PC-3 (cell line): ENCODE measurements around the gene PPP1R12A. TPM values are rescaled to one million over a fixed set of nuclear protein-coding genes. Genes with fewer than 3 reads are reported as not detected.

Source experiments
- ATAC-seq: fragments of 200-7000 bp; cut with Tn5 transposase; 2 replicates; pipeline ENCODE4 v1.9.1; 2020; ENCODE audit warnings: mild to moderate bottlenecking, moderate library complexity
- BruUV-seq: library from RNA; stranded (reverse); fragments of 400-500 nt; replicated peaks from 2 replicates; lab custom pipeline; 2021; lab: Mats Ljungman, UMichigan
- CTCF ChIA-PET: fragments of 300-600 bp; sonication (Branson Sonifier 250); formaldehyde crosslinking; loops from one replicate; lab custom pipeline; 2022; ENCODE audit warnings: antibody characterized with exemption; lab: Charles Lee
- POLR2A ChIA-PET: fragments of 300-600 bp; sonication (Branson Sonifier 250); formaldehyde crosslinking; loops from one replicate; lab custom pipeline; 2022; ENCODE audit warnings: antibody characterized with exemption; ENCODE audit not compliant: unreplicated experiment; lab: Charles Lee
- DNase-seq: peaks from one replicate; pipeline ENCODE4 v3.0.0-alpha.2; 2015
- H2AFZ ChIP-seq: fragments of 300-600 bp; sonication (generic); 2 replicates; pipeline ENCODE4 v1.6.0; 2016; ENCODE audit warnings: antibody characterized with exemption, low read length
- H3F3A ChIP-seq: fragments of 300-600 bp; sonication (generic); one replicate; pipeline ENCODE4 v1.6.0; 2017; ENCODE audit warnings: antibody characterized with exemption, low read length, control low read depth, mild to moderate bottlenecking; ENCODE audit not compliant: unreplicated experiment
- H3K27ac ChIP-seq: fragments of 300-600 bp; sonication (generic); 2 replicates; pipeline ENCODE4 v1.5.1; 2016; ENCODE audit warnings: mild to moderate bottlenecking, low read length
- H3K27me3 ChIP-seq: fragments of 300-600 bp; sonication (generic); 2 replicates; pipeline ENCODE4 v1.6.1; 2016; ENCODE audit warnings: low read length, mixed read lengths
- H3K36me3 ChIP-seq: fragments of 300-600 bp; sonication (generic); 2 replicates; pipeline ENCODE4 v1.6.1; 2016; ENCODE audit warnings: low read depth, mixed run types, low read length, mixed read lengths
- H3K4me1 ChIP-seq: fragments of 300-600 bp; sonication (generic); 2 replicates; pipeline ENCODE4 v1.5.1; 2016; ENCODE audit warnings: low read length; ENCODE audit not compliant: insufficient read depth
- H3K4me2 ChIP-seq: fragments of 300-600 bp; sonication (generic); 2 replicates; pipeline ENCODE4 v1.6.0; 2016; ENCODE audit warnings: low read length
- H3K4me3 ChIP-seq: fragments of 300-600 bp; sonication (generic); 2 replicates; pipeline ENCODE4 v1.5.1; 2016; ENCODE audit warnings: mild to moderate bottlenecking, low read length, mixed read lengths
- H3K79me2 ChIP-seq: fragments of 300-600 bp; sonication (generic); 2 replicates; pipeline ENCODE4 v1.6.1; 2017; ENCODE audit warnings: low read length, mixed read lengths
- H3K9ac ChIP-seq: fragments of 300-600 bp; sonication (generic); 2 replicates; pipeline ENCODE4 v1.6.0; 2016; ENCODE audit warnings: mild to moderate bottlenecking, low read length
- H3K9me2 ChIP-seq: fragments of 300-600 bp; sonication (generic); replicated peaks from 2 replicates; pipeline ENCODE4 v1.6.1; 2016; ENCODE audit warnings: mixed run types, low read length, mixed read lengths
- H3K9me3 ChIP-seq: fragments of 300-600 bp; sonication (generic); 2 replicates; pipeline ENCODE4 v1.6.1; 2016; ENCODE audit warnings: low read length, mixed read lengths
- H4K20me1 ChIP-seq: fragments of 300-600 bp; sonication (generic); 2 replicates; pipeline ENCODE4 v1.6.1; 2016; ENCODE audit warnings: low read length, mixed read lengths
- EZH2 ChIP-seq: fragments of 300-600 bp; sonication (generic); IDR thresholded peaks from one replicate; pipeline ENCODE4 v1.6.1; 2017; ENCODE audit warnings: antibody characterized with exemption, mild to moderate bottlenecking, low read length; ENCODE audit not compliant: unreplicated experiment
- EZH2phosphoT487 ChIP-seq: fragments of 300-600 bp; sonication (generic); IDR thresholded peaks from 2 replicates; pipeline ENCODE4 v1.6.1; 2018; ENCODE audit warnings: mild to moderate bottlenecking, antibody characterized with exemption, low read length, borderline replicate concordance
- intact Hi-C: fragments of 100-400 bp; cut with micrococcal nuclease; formaldehyde crosslinking; loops from 2 replicates; pipeline ENCODE4 v1.9.0; 2023
- total RNA-seq: library from RNA; depleted of rRNA; stranded (reverse); fragments of >200 nt; gene quantifications from 2 replicates; pipeline ENCODE4 v1.2.3, GENCODE V29; 2014
- TF ChIP-seq, protein P1 (sequence below): fragments of 300-600 bp; sonication (generic); conservative IDR thresholded peaks from 2 replicates; pipeline ENCODE4 v1.5.1; 2017; ENCODE audit warnings: antibody characterized with exemption, low read depth, mild to moderate bottlenecking, low read length

The PPP1R12A gene
- total RNA-seq, 1 experiment from 2014 or later = 43.2 TPM

GRCh38 chr12:79764641-79765040, 170.3 kb downstream of the PPP1R12A start:
- no peaks in the 10 kb centered on the region for H3K36me3 ChIP-seq
- ChIA-PET CTCF (no interaction called here), POLR2A (no interaction called here)
- no peak overlapping the region for H2AFZ ChIP-seq
- no peak overlapping the region for H3K27ac ChIP-seq
- no peak overlapping the region for H3K9ac ChIP-seq
- no TSS peak for BruUV-seq
- no peaks in the 10 kb centered on the region for H3K27me3 ChIP-seq
- no peak overlapping the region for H3K4me2 ChIP-seq
- no peaks in the 10 kb centered on the region for H3K79me2 ChIP-seq
- TF ChIP-seq, protein P1, sequence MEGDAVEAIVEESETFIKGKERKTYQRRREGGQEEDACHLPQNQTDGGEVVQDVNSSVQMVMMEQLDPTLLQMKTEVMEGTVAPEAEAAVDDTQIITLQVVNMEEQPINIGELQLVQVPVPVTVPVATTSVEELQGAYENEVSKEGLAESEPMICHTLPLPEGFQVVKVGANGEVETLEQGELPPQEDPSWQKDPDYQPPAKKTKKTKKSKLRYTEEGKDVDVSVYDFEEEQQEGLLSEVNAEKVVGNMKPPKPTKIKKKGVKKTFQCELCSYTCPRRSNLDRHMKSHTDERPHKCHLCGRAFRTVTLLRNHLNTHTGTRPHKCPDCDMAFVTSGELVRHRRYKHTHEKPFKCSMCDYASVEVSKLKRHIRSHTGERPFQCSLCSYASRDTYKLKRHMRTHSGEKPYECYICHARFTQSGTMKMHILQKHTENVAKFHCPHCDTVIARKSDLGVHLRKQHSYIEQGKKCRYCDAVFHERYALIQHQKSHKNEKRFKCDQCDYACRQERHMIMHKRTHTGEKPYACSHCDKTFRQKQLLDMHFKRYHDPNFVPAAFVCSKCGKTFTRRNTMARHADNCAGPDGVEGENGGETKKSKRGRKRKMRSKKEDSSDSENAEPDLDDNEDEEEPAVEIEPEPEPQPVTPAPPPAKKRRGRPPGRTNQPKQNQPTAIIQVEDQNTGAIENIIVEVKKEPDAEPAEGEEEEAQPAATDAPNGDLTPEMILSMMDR = no peak
- TF ChIP-seq EZH2phosphoT487 (no peak), EZH2 (no peak)
- H3F3A ChIP-seq = no peaks in the 10 kb centered on the region
- H3K9me3 ChIP-seq = no peaks in the 10 kb centered on the region
- no peaks in the 10 kb centered on the region for H4K20me1 ChIP-seq
- no peak overlapping the region for H3K4me3 ChIP-seq
- H3K9me2 ChIP-seq = no peaks in the 10 kb centered on the region
- H3K4me1 ChIP-seq = no peaks in the 10 kb centered on the region
- no peak for ATAC-seq
- DNase-seq = no peak
- intact Hi-C loops = loop anchor here (5.0 kb wide), 1 partner anchor 423 kb away; no protein-coding TSS in a partner anchor

- BruUV-seq = no TSS peak
These were observed 171.0 kb downstream of the PPP1R12A start for GRCh38 chr12:79763766-79764452.

More at GRCh38 chr12:79763766-79764452, 171.0 kb downstream of the PPP1R12A start:
- Histone ChIP-seq H3K9me2 (no peaks in the 10 kb centered on the region), H3F3A (no peaks in the 10 kb centered on the region), H3K9ac (no peak overlapping the region), H2AFZ (no peak overlapping the region), H3K79me2 (no peaks in the 10 kb centered on the region), H3K27me3 (no peaks in the 10 kb centered on the region), H3K27ac (no peak overlapping the region), H3K9me3 (no peaks in the 10 kb centered on the region), H3K4me2 (no peak overlapping the region), H3K36me3 (no peaks in the 10 kb centered on the region), H3K4me3 (no peak overlapping the region), H3K4me1 (no peaks in the 10 kb centered on the region), H4K20me1 (no peaks in the 10 kb centered on the region)
- intact Hi-C loops = loop anchor here (5.0 kb wide), 1 partner anchor 423 kb away; no protein-coding TSS in a partner anchor
- ChIA-PET CTCF (no interaction called here), POLR2A (no interaction called here)
- ATAC-seq = no peak
- TF ChIP-seq EZH2phosphoT487 (no peak), EZH2 (no peak)
- TF ChIP-seq, protein P1 = no peak
- no peak for DNase-seq
